HUES6 (cell line): ENCODE measurements around the gene PCDHGA4.

Source experiments
- H3K27ac ChIP-seq: 2 replicates; pipeline ENCODE4 v1.7.0; 2013; ENCODE audit warnings: low read depth, mild to moderate bottlenecking, low read length, inconsistent platforms
- H3K27me3 ChIP-seq: 2 replicates; pipeline ENCODE4 v1.6.1; 2013; ENCODE audit warnings: low read length; ENCODE audit not compliant: control insufficient read depth, insufficient read depth
- H3K36me3 ChIP-seq: 2 replicates; pipeline ENCODE4 v1.6.1; 2013; ENCODE audit warnings: low read length; ENCODE audit not compliant: control insufficient read depth, insufficient read depth
- H3K4me1 ChIP-seq: 2 replicates; pipeline ENCODE4 v1.6.1; 2013; ENCODE audit warnings: low read length; ENCODE audit not compliant: control insufficient read depth, insufficient read depth
- H3K4me3 ChIP-seq: 2 replicates; pipeline ENCODE4 v1.5.1; 2013; ENCODE audit warnings: low read depth, low read length
- H3K9ac ChIP-seq: one replicate; pipeline ENCODE4 v1.6.1; 2013; ENCODE audit warnings: mild to moderate bottlenecking, low read length
- H3K9me3 ChIP-seq: 2 replicates; pipeline ENCODE4 v1.6.1; 2013; ENCODE audit warnings: low read depth, low read length; ENCODE audit not compliant: control insufficient read depth, insufficient read depth

PCDHGA4 gene

DNA sequence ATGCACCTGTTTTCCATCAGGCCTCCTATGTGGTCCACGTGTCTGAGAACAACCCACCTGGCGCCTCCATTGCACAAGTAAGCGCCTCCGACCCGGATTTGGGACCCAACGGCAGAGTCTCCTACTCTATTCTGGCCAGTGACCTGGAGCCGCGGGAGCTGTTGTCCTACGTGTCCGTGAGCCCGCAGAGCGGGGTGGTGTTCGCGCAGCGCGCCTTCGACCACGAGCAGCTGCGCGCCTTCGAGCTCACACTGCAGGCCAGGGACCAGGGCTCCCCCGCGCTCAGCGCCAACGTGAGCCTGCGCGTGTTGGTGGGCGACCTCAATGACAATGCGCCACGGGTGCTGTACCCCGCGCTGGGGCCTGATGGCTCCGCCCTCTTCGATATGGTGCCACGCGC, 3.2 kb upstream of the PCDHGA4 start:
- H3K9me3 ChIP-seq = peaks cover 41% of the 10 kb centered on the region
- H3K27ac ChIP-seq = no peak overlapping the region
- H3K36me3 ChIP-seq = no peaks in the 10 kb centered on the region
- H3K9ac ChIP-seq = no peak overlapping the region
- no peak overlapping the region for H3K4me3 ChIP-seq
- no peaks in the 10 kb centered on the region for H3K4me1 ChIP-seq
- no peaks in the 10 kb centered on the region for H3K27me3 ChIP-seq

DNA sequence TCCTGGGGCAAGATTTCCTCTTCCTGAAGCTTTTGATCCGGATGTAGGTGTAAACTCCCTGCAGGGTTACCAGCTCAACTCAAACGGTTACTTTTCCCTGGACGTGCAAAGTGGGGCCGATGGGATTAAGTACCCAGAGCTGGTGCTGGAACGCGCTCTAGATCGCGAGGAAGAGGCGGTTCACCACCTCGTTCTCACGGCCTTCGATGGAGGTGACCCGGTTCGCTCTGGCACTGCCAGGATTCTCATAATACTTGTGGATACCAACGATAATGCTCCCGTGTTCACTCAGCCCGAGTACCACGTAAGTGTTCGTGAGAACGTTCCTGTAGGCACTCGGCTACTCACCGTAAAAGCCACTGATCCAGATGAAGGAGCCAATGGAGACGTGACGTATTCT, 820 bp downstream of the PCDHGA4 start:
- Histone ChIP-seq H3K27me3 (no peaks in the 10 kb centered on the region), H3K36me3 (no peaks in the 10 kb centered on the region), H3K27ac (no peak overlapping the region), H3K4me1 (no peaks in the 10 kb centered on the region), H3K9me3 (peaks cover 45% of the 10 kb centered on the region), H3K4me3 (no peak overlapping the region), H3K9ac (no peak overlapping the region)

DNA sequence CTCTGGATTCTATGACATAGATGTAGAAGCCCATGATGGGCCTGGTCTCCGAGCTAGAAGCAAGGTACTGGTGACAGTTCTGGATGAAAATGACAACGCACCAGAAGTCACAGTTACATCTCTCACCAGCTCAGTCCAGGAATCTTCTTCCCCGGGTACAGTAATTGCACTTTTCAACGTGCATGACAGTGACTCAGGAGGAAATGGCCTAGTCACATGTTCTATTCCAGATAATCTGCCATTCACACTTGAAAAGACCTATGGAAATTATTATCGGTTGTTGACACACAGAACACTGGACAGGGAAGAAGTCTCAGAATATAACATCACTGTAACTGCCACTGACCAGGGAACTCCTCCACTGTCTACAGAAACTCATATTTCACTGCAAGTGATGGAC, 1.3 kb downstream of the PCDHGA4 start:
- Histone ChIP-seq H3K4me3 (no peak overlapping the region), H3K36me3 (no peaks in the 10 kb centered on the region), H3K4me1 (no peaks in the 10 kb centered on the region), H3K9me3 (peaks cover 45% of the 10 kb centered on the region), H3K27me3 (no peaks in the 10 kb centered on the region), H3K27ac (no peak overlapping the region), H3K9ac (no peak overlapping the region)

DNA sequence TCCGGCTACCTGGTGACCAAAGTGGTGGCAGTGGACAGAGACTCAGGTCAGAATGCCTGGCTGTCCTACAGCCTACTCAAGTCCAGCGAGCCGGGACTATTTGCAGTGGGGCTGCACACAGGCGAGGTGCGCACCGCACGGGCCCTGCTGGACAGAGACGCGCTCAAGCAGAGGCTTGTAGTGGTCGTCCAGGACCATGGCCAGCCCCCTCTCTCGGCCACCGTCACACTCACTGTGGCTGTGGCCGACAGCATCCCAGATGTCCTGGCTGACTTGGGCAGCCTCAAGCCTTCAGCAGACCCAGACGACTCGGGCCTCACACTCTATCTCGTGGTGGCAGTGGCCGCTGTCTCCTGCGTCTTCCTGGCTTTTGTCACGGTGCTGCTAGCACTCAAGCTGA, 2.1 kb downstream of the PCDHGA4 start:
- Histone ChIP-seq H3K4me1 (no peaks in the 10 kb centered on the region), H3K36me3 (no peaks in the 10 kb centered on the region), H3K9me3 (peaks cover 45% of the 10 kb centered on the region), H3K27ac (no peak overlapping the region), H3K9ac (no peak overlapping the region), H3K4me3 (no peak overlapping the region), H3K27me3 (no peaks in the 10 kb centered on the region)

DNA sequence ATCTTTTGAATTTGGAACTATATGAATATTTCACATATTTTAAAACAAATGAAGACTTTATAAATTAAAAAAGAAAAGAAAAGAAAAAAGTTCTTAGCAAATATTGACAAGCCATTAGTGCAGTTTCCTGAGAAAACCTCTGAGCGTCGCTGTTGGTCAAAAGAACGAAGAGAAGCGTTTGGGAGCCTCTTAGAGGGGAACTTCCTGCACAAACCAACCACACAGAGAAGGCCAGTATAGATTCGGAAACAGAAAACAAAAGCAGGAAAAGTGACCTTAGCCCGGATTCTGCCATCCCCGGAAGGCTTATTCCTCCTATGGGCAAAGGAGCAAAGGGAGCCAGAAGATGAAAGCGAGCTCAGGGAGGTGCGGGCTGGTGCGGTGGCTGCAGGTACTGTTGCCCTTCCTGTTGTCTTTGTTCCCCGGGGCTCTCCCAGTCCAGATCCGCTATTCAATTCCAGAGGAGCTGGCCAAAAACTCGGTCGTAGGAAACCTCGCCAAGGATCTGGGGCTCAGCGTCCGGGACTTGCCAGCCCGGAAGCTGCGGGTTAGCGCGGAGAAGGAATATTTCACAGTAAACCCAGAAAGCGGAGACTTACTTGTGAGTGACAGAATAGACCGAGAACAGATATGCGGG, 5.1 kb downstream of the PCDHGA4 start, which contains the start of gene PCDHGB2:
TSS of gene PCDHGB2 (plus strand) at position 205 of the 637 bp plus-strand sequence. CDS start at position 347, 142 bp downstream.
- Histone ChIP-seq H3K36me3 (no peaks in the 10 kb centered on the region), H3K9me3 (peaks cover 59% of the 10 kb centered on the region), H3K4me1 (no peaks in the 10 kb centered on the region), H3K4me3 (peak within 1 kb of the TSS; percentile 31), H3K27me3 (no peaks in the 10 kb centered on the region), H3K27ac (no peak within 1 kb of the TSS), H3K9ac (no peak within 1 kb of the TSS)

DNA sequence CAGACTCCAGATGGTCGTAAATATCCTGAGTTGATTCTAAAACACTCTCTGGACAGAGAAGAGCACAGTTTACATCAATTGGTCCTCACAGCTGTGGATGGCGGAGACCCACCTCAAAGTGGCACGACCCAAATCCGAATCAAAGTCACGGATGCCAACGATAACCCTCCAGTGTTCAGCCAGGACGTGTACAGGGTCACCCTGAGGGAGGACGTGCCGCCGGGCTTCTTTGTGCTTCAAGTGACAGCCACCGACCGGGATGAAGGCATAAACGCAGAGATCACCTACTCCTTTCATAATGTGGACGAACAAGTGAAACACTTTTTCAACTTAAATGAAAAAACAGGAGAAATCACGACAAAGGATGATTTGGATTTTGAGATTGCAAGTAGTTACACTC, 5.9 kb downstream of the PCDHGA4 start:
- H3K36me3 ChIP-seq = no peaks in the 10 kb centered on the region; the same call in 1 of the 2 replicates
- H3K9me3 ChIP-seq = peaks cover 60% of the 10 kb centered on the region
- H3K27me3 ChIP-seq = no peaks in the 10 kb centered on the region
- H3K9ac ChIP-seq = no peak overlapping the region
- H3K4me1 ChIP-seq = no peaks in the 10 kb centered on the region
- no peak overlapping the region for H3K4me3 ChIP-seq
- H3K27ac ChIP-seq = no peak overlapping the region

DNA sequence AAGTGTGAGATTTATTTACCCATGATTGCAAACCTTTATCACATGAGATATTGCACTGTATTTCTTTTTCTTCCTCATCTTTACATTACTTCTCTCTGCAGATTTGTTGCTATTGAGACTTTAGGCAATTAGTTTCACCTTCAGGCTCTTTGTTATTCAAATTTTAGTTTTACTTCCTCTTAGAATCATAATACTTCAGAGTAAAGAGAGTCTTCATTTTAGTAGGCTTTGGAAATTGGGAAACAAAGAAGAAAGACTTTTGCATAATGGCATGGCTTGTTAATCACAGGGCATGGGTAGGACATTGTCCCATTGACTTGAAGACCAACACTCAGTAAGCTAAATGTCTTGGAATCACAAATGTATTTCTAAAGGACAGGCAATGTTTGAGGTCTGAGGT, 7.9 kb downstream of the PCDHGA4 start:
- Histone ChIP-seq H3K27ac (peak overlapping the region; percentile 26; the same call in 1 of the 2 replicates), H3K36me3 (no peaks in the 10 kb centered on the region; the same call in 1 of the 2 replicates), H3K4me1 (no peaks in the 10 kb centered on the region), H3K9me3 (peaks cover 54% of the 10 kb centered on the region), H3K4me3 (peak overlapping the region; percentile 5), H3K27me3 (no peaks in the 10 kb centered on the region), H3K9ac (no peak overlapping the region)

DNA sequence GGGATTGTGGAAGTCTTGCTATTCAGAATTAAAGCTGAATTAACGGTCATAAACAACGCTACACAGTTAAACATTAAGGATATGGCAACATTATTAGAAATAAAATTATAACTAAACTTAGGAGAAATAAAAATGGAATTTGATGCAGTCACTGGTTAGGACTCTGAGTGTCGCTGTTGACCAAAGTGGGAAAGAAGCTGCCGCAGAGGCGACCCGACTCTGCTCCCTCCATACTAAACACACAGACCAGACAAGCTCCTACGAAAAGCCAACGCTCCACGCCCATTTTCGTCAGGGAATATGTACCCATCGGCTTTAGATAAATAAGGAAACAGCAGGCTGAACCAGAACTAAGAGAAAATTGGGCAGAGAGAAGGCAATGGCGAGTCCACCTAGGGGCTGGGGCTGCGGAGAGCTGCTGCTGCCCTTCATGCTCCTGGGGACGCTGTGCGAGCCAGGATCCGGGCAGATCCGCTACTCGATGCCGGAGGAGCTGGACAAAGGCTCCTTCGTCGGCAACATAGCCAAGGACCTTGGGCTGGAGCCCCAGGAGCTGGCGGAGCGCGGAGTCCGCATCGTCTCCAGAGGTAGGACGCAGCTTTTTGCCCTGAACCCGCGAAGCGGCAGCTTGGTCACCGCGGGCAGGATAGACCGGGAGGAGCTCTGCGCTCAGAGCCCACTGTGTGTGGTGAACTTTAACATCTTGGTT, 9.3 kb downstream of the PCDHGA4 start, which contains the start of gene PCDHGA5:
TSS of gene PCDHGA5 (plus strand) at position 211 of the 709 bp plus-strand sequence. CDS start at position 380, 169 bp downstream.
- Histone ChIP-seq H3K27me3 (no peaks in the 10 kb centered on the region), H3K9me3 (peaks cover 57% of the 10 kb centered on the region), H3K27ac (no peak within 1 kb of the TSS), H3K4me1 (no peaks in the 10 kb centered on the region), H3K9ac (no peak within 1 kb of the TSS), H3K4me3 (peak within 1 kb of the TSS; percentile 5; the same call in 1 of the 2 replicates), H3K36me3 (no peaks in the 10 kb centered on the region; the same call in 1 of the 2 replicates)

DNA sequence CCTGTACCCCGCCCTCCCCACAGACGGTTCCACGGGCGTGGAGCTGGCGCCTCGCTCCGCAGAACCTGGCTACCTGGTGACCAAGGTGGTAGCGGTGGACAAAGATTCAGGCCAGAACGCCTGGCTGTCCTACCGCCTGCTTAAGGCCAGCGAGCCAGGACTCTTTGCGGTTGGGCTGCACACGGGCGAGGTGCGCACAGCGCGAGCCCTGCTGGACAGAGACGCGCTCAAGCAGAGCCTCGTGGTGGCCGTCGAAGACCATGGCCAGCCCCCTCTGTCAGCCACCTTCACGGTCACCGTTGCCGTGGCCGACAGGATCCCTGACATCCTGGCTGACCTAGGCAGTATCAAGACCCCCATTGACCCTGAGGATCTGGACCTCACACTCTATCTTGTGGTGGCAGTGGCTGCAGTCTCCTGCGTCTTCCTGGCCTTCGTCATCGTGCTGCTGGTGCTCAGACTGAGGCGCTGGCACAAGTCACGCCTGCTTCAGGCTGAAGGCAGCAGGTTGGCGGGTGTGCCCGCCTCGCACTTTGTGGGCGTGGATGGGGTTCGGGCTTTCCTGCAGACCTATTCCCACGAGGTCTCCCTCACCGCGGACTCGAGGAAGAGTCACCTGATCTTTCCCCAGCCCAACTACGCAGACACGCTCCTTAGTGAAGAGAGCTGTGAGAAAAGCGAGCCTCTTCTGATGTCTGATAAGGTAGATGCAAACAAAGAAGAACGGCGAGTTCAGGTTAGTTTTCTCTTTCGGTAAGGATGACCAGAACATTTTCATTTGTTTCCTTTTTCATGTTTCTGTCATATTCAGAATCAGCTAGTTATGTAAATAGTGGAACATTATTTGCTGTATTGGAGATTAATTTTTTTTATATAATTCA, 11.4 kb downstream of the PCDHGA4 start:
- Histone ChIP-seq H3K9me3 (peaks cover 61% of the 10 kb centered on the region), H3K4me1 (no peaks in the 10 kb centered on the region), H3K36me3 (no peaks in the 10 kb centered on the region; the same call in 1 of the 2 replicates), H3K4me3 (no peak overlapping the region), H3K27ac (no peak overlapping the region), H3K27me3 (no peaks in the 10 kb centered on the region), H3K9ac (no peak overlapping the region)

DNA sequence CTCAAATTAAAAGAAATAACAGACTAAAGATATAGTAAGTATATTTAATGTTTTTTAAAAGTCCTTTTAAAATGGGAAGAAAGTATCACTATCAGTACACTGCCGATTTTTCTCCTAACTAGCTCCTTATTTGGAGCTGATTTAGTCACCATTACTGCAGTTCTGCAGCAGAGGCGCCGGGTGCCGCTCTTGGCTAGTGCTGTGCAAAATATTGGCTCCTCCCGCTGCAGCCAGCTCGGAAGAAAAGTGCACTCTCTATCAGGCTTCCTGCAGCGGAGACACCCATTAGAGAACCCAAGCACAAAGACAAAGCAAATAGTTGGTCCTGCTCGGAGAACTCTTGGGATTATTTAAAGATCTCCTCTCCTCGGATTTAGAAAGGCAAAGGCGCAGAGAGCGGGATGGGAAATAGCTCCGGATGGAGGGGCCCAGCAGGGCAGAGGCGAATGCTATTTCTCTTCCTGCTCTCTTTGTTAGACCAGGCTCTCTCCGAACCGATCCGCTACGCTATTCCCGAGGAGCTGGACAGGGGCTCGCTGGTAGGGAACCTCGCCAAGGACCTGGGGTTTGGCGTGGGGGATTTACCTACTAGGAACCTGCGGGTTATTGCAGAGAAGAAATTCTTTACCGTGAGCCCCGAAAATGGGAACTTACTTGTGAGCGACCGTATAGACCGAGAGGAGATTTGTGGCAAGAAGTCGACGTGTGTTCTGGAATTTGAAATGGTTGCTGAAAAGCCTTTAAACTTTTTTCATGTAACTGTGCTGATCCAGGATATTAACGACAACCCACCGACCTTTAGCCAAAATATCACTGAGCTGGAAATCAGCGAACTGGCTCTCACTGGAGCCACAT, 15.4 kb downstream of the PCDHGA4 start, which contains the start of gene PCDHGB3:
TSS of gene PCDHGB3 (plus strand) at position 249 of the 855 bp plus-strand sequence. CDS start at position 402, 153 bp downstream.
- Histone ChIP-seq H3K9ac (no peak within 1 kb of the TSS), H3K36me3 (no peaks in the 10 kb centered on the region; the same call in 1 of the 2 replicates), H3K27ac (no peak within 1 kb of the TSS), H3K9me3 (peaks cover 57% of the 10 kb centered on the region), H3K4me1 (no peaks in the 10 kb centered on the region), H3K27me3 (no peaks in the 10 kb centered on the region), H3K4me3 (peak within 1 kb of the TSS; percentile 21)
